Amygdala (tissue), 56 donors: ENCODE measurements around the gene BCL11A.

Source experiments
- DNase-seq, 56 donors: peaks; one replicate each; lab custom pipeline; 2025; lab: John Stamatoyannopoulos, UW

The BCL11A gene

GRCh38 chr2:60473546-60473945 lies 79.9 kb downstream of the BCL11A start:
- DNase-seq = no peak

- DNase-seq = no peak
Observed at GRCh38 chr2:60472663-60473289, 80.7 kb downstream of the BCL11A start.

- no peak for DNase-seq
Observed at GRCh38 chr2:60472041-60472440, 81.4 kb downstream of the BCL11A start.

GRCh38 chr2:60470340-60470739 lies 83.1 kb downstream of the BCL11A start:
- DNase-seq = no peak

GRCh38 chr2:60469536-60470317 lies 83.7 kb downstream of the BCL11A start:
- DNase-seq = no peak

GRCh38 chr2:60468382-60469085 lies 84.9 kb downstream of the BCL11A start:
- DNase-seq = no peak

- no peak for DNase-seq
Observed at GRCh38 chr2:60466161-60466702, 87.2 kb downstream of the BCL11A start.

- DNase-seq = no peak
Observed at GRCh38 chr2:60465736-60466135, 87.7 kb downstream of the BCL11A start.

GRCh38 chr2:60463249-60463648 lies 90.2 kb downstream of the BCL11A start:
- peak in 19 of 56 donors; percentile 8 to 52 (median 19) for DNase-seq

- no peak for DNase-seq
Observed at GRCh38 chr2:60461421-60462108, 91.9 kb downstream of the BCL11A start.

- no peak for DNase-seq
Observed at GRCh38 chr2:60460577-60461420, 92.7 kb downstream of the BCL11A start.

- DNase-seq = no peak
Observed at GRCh38 chr2:60459851-60460250, 93.6 kb downstream of the BCL11A start.

- no peak for DNase-seq
Observed at GRCh38 chr2:60456115-60456770, 97.2 kb downstream of the BCL11A start.

- DNase-seq = no peak
Observed at GRCh38 chr2:60453872-60454271, 99.6 kb downstream of the BCL11A start.

- DNase-seq = no peak
Observed at GRCh38 chr2:60453301-60453700, 100.2 kb downstream of the BCL11A start.

GRCh38 chr2:60450488-60450887 lies 103.0 kb downstream of the BCL11A start:
- no peak for DNase-seq

- DNase-seq = no peak
Observed at GRCh38 chr2:60447943-60448342, 105.5 kb downstream of the BCL11A start.

- DNase-seq = no peak
Observed at GRCh38 chr2:60446413-60447267, 106.8 kb downstream of the BCL11A start.
